GM18951 (cell line): ENCODE measurements around the gene CAMTA1.
A peak's percentile ranks its signal among the peaks of the same experiment; 100 is the strongest.
"Not testable (repeated sequence)": the region's sequence is repeated elsewhere in the genome, so short reads cannot be mapped to it uniquely, and the experiment has no call there.

Experiments
- POLR2A ChIP-seq: IDR thresholded peaks from 4 replicates; pipeline ENCODE4 v1.6.1; 2011; ENCODE audit warnings: mild to moderate bottlenecking; ENCODE audit not compliant: insufficient read length, insufficient read depth; ENCODE audit errors: extremely low read depth
- in situ Hi-C: fragments of 300-500 bp; cut with MboI; formaldehyde crosslinking; loops from one replicate; pipeline ENCODE4 v1.12.0; 2022; ENCODE audit warnings: low sequenced_read_pairs, mixed read lengths, inconsistent platforms; ENCODE audit not compliant: unreplicated experiment

Gene CAMTA1

GRCh38 chr1:7781923-7782495 lies 996.8 kb downstream of the CAMTA1 start:
- in situ Hi-C loops, result no loop called here
- no peak for TF ChIP-seq POLR2A

GRCh38 chr1:7783178-7783711 lies 998.0 kb downstream of the CAMTA1 start:
- in situ Hi-C loops, result no loop called here
- no peak for TF ChIP-seq POLR2A

- in situ Hi-C loops, result no loop called here
- peak; percentile 37 for TF ChIP-seq POLR2A
Measured at GRCh38 chr1:7783826-7784491, 998.7 kb downstream of the CAMTA1 start, which contains the start of gene PER3. PER3 (plus strand) TSS chr1:7784291; CDS start chr1:7784878, 587 bp downstream.

- no peak for TF ChIP-seq POLR2A
- in situ Hi-C loops, result no loop called here
Measured at GRCh38 chr1:7784492-7785071, 999.3 kb downstream of the CAMTA1 start.

- TF ChIP-seq POLR2A, result no peak
- in situ Hi-C loops, result no loop called here
Measured at GRCh38 chr1:7785108-7785507, 999.9 kb downstream of the CAMTA1 start.

- in situ Hi-C loops, result no loop called here
- no peak for TF ChIP-seq POLR2A
Measured at GRCh38 chr1:7786795-7787194, 1001.5 kb downstream of the CAMTA1 start.

GRCh38 chr1:7789828-7790227 lies 1004.6 kb downstream of the CAMTA1 start:
- TF ChIP-seq POLR2A, result no peak
- in situ Hi-C loops, result no loop called here

- in situ Hi-C loops, result not testable (repeated sequence)
Measured at GRCh38 chr1:7791027-7791426, 1005.8 kb downstream of the CAMTA1 start.

- in situ Hi-C loops, result no loop called here
- TF ChIP-seq POLR2A, result no peak
Measured at GRCh38 chr1:7795406-7795805, 1010.2 kb downstream of the CAMTA1 start.

- in situ Hi-C loops, result no loop called here
- TF ChIP-seq POLR2A, result no peak
Measured at GRCh38 chr1:7805460-7805859, 1020.2 kb downstream of the CAMTA1 start.

- no peak for TF ChIP-seq POLR2A
- in situ Hi-C loops, result no loop called here
Measured at GRCh38 chr1:7808253-7808844, 1023.1 kb downstream of the CAMTA1 start.

GRCh38 chr1:7809742-7810141 lies 1024.5 kb downstream of the CAMTA1 start:
- no peak for TF ChIP-seq POLR2A
- in situ Hi-C loops, result no loop called here

- in situ Hi-C loops, result no loop called here
- no peak for TF ChIP-seq POLR2A
Measured at GRCh38 chr1:7810395-7810794, 1025.1 kb downstream of the CAMTA1 start.

- in situ Hi-C loops, result no loop called here
- TF ChIP-seq POLR2A, result no peak
Measured at GRCh38 chr1:7811476-7811875, 1026.2 kb downstream of the CAMTA1 start.
